NCI-H1930 (cell line): ENCODE measurements around the gene GAREM1.

Experiments
- DNase-seq, 2 experiments: peaks; one replicate each; lab custom pipeline; 2025; lab: John Stamatoyannopoulos, UW

Gene GAREM1

GRCh38 chr18:32425466-32425865 lies 45.2 kb downstream of the GAREM1 start:
- DNase-seq, result no peak

- no peak for DNase-seq
Observed at GRCh38 chr18:32424696-32425095, 46.0 kb downstream of the GAREM1 start.

- DNase-seq, result no peak
Observed at GRCh38 chr18:32422978-32423740, 47.5 kb downstream of the GAREM1 start.

- DNase-seq, result no peak
Observed at GRCh38 chr18:32422201-32422600, 48.5 kb downstream of the GAREM1 start.

- DNase-seq, result no peak
Observed at GRCh38 chr18:32420084-32420750, 50.5 kb downstream of the GAREM1 start.

GRCh38 chr18:32418148-32418547 lies 52.5 kb downstream of the GAREM1 start:
- DNase-seq, result no peak

GRCh38 chr18:32405588-32405987 lies 65.1 kb downstream of the GAREM1 start:
- DNase-seq, result no peak

GRCh38 chr18:32401621-32402020 lies 69.1 kb downstream of the GAREM1 start:
- DNase-seq, result no peak

- no peak for DNase-seq
Observed at GRCh38 chr18:32393407-32393806, 77.3 kb downstream of the GAREM1 start.

GRCh38 chr18:32391126-32391525 lies 79.6 kb downstream of the GAREM1 start:
- DNase-seq, result no peak

GRCh38 chr18:32389858-32390257 lies 80.8 kb downstream of the GAREM1 start:
- no peak for DNase-seq

- no peak for DNase-seq
Observed at GRCh38 chr18:32389191-32389590, 81.5 kb downstream of the GAREM1 start.

- DNase-seq, result no peak
Observed at GRCh38 chr18:32386471-32386870, 84.2 kb downstream of the GAREM1 start.

- DNase-seq, result no peak
Observed at GRCh38 chr18:32383050-32383819, 87.4 kb downstream of the GAREM1 start.

- DNase-seq, result no peak
Observed at GRCh38 chr18:32381761-32382160, 88.9 kb downstream of the GAREM1 start.

- DNase-seq, result no peak
Observed at GRCh38 chr18:32380559-32380958, 90.1 kb downstream of the GAREM1 start.

GRCh38 chr18:32379891-32380290 lies 90.8 kb downstream of the GAREM1 start:
- DNase-seq, result no peak

- no peak for DNase-seq
Observed at GRCh38 chr18:32378705-32379104, 92.0 kb downstream of the GAREM1 start.

GRCh38 chr18:32373995-32374394 lies 96.7 kb downstream of the GAREM1 start:
- DNase-seq, result no peak

GRCh38 chr18:32373505-32373904 lies 97.2 kb downstream of the GAREM1 start:
- DNase-seq, result no peak

- DNase-seq, result no peak
Observed at GRCh38 chr18:32372381-32373061, 98.2 kb downstream of the GAREM1 start.

GRCh38 chr18:32372047-32372380 lies 98.7 kb downstream of the GAREM1 start:
- DNase-seq, result no peak
